ENCODE measurements around the gene IARS2.
"Not testable (repeated sequence)": the region's sequence is repeated elsewhere in the genome, so short reads cannot be mapped to it uniquely, and the experiment has no call there.

IARS2 gene

GRCh38 chr1:220169887-220170286 is 76.0 kb downstream of the IARS2 start:
- DNase-seq = not testable (repeated sequence)

- DNase-seq = no peak
Measured at GRCh38 chr1:220170836-220171526, 77.0 kb downstream of the IARS2 start.

GRCh38 chr1:220176540-220176939 is 82.6 kb downstream of the IARS2 start:
- DNase-seq = no peak

GRCh38 chr1:220182111-220182510 is 88.2 kb downstream of the IARS2 start:
- DNase-seq = no peak

- no peak for DNase-seq
Measured at GRCh38 chr1:220182656-220183055, 88.7 kb downstream of the IARS2 start.

- DNase-seq = no peak
Measured at GRCh38 chr1:220184506-220184905, 90.6 kb downstream of the IARS2 start.

- DNase-seq = no peak
Measured at GRCh38 chr1:220186752-220187151, 92.8 kb downstream of the IARS2 start.

- DNase-seq = no peak
Measured at GRCh38 chr1:220188538-220188937, 94.6 kb downstream of the IARS2 start.

- DNase-seq = no peak
Measured at GRCh38 chr1:220189750-220190347, 95.9 kb downstream of the IARS2 start.

- no peak for DNase-seq
Measured at GRCh38 chr1:220195701-220196100, 101.8 kb downstream of the IARS2 start.
